ENCODE measurements around the gene SKI.

SKI gene

GRCh38 chr1:2344744-2345296 lies 116.7 kb downstream of the SKI start:
- DNase-seq = no peak

GRCh38 chr1:2345297-2346075 lies 117.4 kb downstream of the SKI start:
- DNase-seq = no peak

- DNase-seq = no peak
Observed at GRCh38 chr1:2346691-2347408, 118.7 kb downstream of the SKI start.

DNA sequence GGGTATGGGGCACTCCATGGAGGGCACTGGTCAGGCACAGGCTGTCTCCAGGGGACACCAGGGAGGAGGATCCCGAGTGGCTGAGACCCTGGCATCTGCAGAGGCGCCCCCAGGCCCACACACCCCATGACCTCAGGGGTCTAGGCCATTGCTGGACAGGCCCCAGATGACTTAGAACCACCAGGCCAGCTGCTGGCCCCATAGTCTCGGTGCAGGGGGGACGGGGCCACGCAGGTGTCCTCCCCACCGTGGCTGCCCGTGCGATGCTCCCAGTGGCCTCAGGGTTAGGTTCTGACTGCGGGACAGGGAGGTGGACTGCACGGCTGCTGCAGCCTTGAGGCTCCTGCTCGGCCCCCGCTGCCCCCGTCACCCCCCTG lies 119.3 kb downstream of the SKI start:
- no peak for DNase-seq

GRCh38 chr1:2347896-2348295 lies 119.8 kb downstream of the SKI start:
- DNase-seq = no peak

DNA sequence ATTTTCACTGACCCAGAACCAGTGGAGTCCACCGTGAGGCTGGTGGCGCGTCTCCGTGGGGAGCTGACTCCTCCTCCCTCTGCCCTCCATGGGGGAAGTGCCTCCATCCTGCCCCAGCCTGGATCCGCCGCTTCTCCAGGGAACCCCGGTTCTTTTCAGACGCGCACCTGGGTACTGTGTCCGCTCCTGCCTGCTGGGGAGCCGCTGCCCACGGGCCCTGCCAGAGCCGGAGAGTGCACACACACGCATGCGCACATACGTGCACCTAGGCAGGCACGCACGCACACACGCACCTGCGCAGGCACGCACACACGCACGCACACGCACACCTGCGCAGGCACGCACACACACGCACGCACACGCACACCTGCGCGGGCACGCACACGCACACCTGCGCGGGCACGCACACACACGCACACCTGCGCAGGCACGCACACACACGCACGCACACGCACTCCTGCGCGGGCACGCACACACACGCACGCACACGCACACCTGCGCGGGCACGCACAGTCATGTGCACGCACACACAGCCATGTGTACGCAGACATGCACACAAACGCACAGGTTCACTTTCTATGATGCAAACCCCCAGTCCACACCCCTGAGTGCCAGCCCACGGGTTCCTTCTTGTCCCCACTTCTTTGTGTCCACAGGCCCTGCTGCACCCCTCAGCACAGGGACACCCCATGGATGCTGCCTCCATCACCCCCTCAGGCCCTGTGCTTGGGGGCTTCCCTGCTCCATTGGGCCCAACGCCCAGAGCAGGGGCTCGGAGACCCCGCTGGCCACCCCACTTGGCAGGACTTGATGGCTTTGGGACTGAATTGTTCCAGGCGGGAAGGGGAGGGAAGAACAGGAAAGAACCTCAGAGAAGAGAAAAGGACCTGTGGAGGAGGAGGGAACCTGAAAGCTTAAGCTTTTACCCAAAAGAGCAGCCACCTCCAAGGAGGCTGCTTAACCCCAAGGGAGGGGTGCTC lies 120.5 kb downstream of the SKI start:
- no peak for DNase-seq

DNA sequence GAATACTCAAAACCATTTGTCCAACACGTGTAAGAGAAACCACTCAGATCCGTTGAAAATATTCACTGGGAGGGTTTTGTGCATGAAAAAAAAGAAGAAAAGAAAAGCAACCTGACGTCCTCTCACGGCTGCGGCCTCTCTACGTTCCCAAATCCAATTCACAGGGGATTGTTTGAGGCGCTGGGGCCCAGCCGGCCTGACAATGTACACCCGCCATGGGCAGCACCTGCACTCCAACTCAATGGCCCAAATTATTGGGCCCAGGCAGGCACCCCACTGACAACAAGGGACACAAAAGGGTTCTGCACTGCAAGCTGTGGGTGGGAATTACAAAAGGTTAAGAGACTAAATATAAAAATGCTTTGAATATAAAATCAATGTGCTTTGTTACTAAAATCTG lies 121.7 kb downstream of the SKI start:
- DNase-seq = no peak

DNA sequence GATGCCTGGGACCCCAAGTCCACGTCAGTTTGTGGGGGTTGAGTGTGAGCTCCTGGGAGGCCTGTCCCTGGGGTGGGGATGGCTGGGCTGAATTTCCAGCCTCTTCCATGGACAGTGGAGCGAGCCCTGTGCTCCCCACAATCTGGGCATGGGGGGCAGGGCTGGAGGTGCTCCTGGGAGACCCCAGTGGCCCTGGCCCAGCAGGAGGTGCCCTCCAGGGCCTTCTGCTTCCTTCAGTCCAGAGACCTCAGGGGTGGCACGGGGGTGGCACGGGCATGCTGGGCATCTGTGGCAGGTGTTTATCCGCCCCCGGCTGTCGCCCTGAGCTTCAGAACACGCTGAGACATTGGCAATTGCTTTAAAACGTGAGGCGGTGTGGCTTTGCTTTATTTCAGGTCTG lies 122.4 kb downstream of the SKI start:
- no peak for DNase-seq

DNA sequence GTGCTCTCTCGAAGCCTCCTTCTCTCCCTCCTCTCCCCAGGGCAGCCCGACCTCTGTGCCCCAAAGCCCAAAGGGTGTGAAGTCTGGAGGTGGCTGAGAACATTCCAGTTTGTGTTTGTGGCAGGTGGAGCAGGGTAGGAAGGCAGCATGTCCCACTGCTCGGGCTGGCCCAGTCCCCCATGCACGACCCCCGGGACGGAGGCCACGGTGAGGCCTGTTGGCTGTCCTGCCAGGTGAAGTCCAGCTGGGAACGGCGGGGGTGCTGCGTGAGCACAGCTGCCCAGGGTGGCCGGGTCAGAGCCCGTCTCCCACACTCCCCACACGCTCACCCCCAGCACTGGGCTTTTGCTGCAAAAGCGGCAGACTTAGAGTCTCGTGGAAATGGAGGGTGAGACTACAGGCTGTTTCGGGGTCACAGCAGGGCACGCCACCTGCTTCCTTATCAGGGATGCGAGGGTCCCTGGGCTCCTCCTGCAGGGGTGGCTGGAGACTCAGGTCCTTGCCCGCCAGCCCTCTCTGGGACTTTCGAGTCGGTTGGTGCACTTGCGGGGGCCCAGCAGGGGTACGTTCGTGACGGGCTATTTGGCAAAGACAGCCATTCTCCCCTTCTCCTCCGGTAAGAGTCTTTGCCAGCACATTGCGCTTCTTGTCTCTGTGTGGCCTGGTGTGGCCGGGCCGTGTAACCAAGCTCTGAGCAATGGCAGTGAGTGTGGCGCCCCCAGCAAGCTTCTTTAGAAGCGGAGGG lies 123.0 kb downstream of the SKI start:
- no peak for DNase-seq

GRCh38 chr1:2351723-2352122 lies 123.6 kb downstream of the SKI start:
- DNase-seq = no peak

DNA sequence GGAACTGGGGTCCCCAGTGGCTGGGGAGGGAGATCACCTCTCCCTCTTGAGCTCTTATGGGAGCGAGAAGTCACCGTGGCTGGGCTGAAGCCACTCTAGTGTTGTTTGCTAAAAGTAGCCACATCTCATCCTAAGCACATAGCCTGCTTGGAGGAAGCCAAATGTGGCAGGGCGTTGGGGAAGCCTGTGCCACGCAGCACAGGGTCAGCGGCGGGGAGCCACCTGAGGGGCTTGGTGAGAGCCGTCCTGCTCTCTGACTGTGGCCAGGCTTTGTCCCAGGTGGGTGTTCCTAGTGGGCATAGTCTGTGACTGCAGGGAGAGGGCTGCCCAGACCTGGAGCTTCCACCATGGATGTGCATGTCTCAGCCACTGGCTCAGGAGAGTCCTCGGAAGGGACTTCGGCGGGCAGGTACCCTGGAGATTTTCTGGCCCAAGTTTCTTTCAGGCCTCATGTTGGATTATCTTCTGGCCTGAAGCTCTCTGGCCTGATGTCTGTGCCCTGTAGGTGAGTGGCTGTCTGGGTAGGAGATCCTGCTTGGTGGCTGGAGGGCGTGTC lies 124.3 kb downstream of the SKI start:
- DNase-seq = no peak

DNA sequence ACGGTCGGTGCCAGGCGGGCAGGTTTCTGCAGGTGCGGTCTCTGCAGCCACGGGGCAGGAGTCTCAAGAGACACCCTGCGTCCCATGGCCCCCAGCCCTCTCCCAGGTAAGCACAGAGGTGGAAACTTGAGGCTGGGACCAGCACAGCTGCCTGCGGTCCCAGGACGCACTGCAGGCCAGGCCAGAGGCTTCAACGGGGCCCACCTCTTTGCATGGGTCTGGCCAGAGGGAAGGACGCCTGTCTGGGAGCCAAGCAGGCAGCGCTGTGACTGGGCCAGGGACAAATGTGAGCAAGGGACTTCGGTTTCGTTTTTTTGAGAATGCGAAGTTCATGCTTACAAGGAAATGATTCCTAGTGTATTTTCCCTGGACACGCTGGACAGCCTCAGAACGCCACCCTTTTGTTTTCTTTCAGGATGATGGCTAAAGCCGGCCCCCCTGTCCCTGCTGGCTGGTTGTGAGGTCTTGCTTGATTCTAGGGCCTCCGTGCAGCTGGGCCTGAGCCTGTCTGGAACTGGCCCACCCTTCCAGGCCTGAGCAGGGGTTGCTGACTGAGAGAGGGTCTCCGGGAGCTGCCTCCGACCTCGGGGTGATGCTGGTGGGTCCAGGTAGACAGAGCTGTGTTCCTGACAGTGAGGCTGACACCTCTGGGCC lies 124.9 kb downstream of the SKI start:
- DNase-seq = no peak

DNA sequence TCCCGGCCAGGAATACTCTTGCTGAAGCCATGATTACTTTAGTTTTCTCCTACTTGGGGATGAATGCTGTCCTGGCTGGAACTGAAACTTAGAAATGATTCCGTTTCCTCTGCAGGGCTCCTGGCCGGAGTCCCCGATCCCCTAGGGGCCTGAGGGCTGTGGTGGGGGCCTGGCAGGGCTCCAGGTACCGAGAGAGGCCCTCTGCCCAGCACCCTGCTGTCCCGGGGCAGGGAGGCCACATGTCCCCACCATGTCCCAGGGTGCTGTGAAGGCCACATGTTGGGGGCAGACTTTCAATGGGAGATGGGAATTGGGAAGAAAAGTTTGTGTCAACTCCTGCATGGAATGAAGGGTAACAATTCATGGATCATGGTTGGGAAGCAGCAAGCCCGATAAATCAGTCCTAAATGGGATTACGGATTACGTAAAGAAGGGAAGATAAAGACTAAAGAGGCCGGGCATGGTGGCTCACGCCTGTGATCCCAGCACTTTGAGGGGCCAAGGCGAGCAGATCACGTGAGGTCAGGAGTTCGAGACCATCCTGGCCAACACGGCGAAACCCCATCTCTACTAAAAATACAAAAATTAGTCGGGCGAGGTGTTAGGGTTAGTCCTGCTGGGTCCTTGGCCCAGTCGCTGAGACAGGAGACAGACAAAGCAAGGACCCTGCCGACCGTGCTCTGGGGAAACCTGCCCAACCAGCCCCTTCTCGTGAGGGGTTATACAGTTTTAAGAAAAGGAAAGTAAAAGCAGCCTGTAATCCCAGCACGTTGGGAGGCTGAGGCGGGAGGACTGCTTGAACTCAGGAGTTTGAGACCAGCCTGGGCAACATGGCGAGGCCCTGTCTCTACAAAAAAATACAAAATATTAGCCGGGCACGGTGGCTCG lies 125.7 kb downstream of the SKI start:
- DNase-seq = no peak

GRCh38 chr1:2354511-2355372 lies 126.6 kb downstream of the SKI start:
- DNase-seq = no peak

GRCh38 chr1:2355373-2356261 lies 127.5 kb downstream of the SKI start:
- DNase-seq = no peak

DNA sequence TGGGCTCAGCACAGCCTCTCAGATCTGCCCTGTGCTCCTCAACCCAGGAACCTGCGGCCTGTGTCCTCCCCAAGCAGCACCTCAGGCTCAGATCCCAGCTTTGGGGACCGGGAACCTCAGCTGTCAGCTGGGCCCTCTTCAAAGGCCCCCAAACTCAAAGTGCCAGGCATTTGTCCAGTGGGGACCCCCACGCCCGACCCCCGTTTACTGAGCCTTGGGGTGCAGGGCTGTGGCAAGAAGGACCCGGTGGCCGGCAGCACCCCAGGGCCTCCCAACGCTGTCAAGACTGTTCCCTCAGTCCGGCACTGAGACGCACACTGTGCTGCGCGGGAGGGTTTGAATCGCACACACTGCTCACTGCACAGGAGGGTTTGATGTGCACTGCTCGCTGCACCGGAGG lies 128.3 kb downstream of the SKI start:
- no peak for DNase-seq

- DNase-seq = no peak
Observed at GRCh38 chr1:2356911-2357845, 129.1 kb downstream of the SKI start.
